Measurements from ENCODE around the gene MORN4. TPM values are rescaled to one million over a fixed set of nuclear protein-coding genes. Genes with fewer than 3 reads are reported as not detected.

MORN4 gene
- total and polyA plus RNA-seq, 7 experiments from 2014 or later = 0.78 to 5.9 (median 1.5) TPM

- Mint-ChIP-seq H3K4me3 (no peak within 1 kb of the TSS), H3K4me1 (peaks cover 0 to 3% (median 0%) of the 10 kb centered on the region in 7 donors)
- intact Hi-C loops (cut with micrococcal nuclease) = loop anchor here (1.0 to 5.0 kb wide), 3 partner anchors 40 to 159 kb away; no protein-coding TSS in a partner anchor
Observed at GRCh38 chr10:97572214-97572989, 60.9 kb downstream of the MORN4 start, which contains the start of gene ANKRD2. Gene ANKRD2, plus strand, starts transcription at chr10:97572779. Its CDS starts 10 bp downstream, at chr10:97572789.

GRCh38 chr10:97571622-97572021, 61.7 kb downstream of the MORN4 start:
- Histone ChIP-seq H3K36me3 (ENCODE audit: control insufficient read depth in 2 of 3, insufficient read depth in 3 of 3, low read length in 3 of 3) (peaks cover 0 to 4% (median 0%) of the 10 kb centered on the region in 3 experiments), H3K27ac (ENCODE audit: low read depth, low read length) (no peak overlapping the region), H3K9me3 (ENCODE audit: control insufficient read depth in 2 of 3, low read length in 3 of 3) (no peaks in the 10 kb centered on the region), H3K4me3 (ENCODE audit: low read length) (no peak overlapping the region), H3K4me1 (ENCODE audit: control insufficient read depth in 2 of 2, insufficient read depth in 2 of 2, low read length in 2 of 2) (no peaks in the 10 kb centered on the region), H3K27me3 (ENCODE audit: control insufficient read depth in 2 of 2, insufficient read depth in 2 of 2, low read length in 2 of 2) (no peaks in the 10 kb centered on the region)
- DNase-seq = no peak
- Mint-ChIP-seq H3K27me3 (no peaks in the 10 kb centered on the region), H3K36me3 (peaks cover 0 to 5% (median 0%) of the 10 kb centered on the region in 5 donors), H3K4me3 (no peak overlapping the region), H3K4me1 (peaks cover 0 to 3% (median 0%) of the 10 kb centered on the region in 7 donors), H3K27ac (no peak overlapping the region), H3K9me3 (no peaks in the 10 kb centered on the region)
- no peak for ATAC-seq
- intact Hi-C loops (cut with micrococcal nuclease) = loop anchor here (1.0 to 5.0 kb wide), 3 partner anchors 41 to 160 kb away; no protein-coding TSS in a partner anchor
- CTCF ChIA-PET = interaction anchor here (0.6 to 1.8 kb wide), 5 partner anchors 12 to 58 kb away, joined by 3 to 5 read pairs (median 3); partner anchors contain the start of gene HOGA1
- POLR2A ChIA-PET = no interaction called here

More at GRCh38 chr10:97572214-97572989, 60.9 kb downstream of the MORN4 start, which contains the start of gene ANKRD2:
- H3K27me3 Mint-ChIP-seq = peaks cover 0 to 1% (median 0%) of the 10 kb centered on the region in 5 donors
- Histone ChIP-seq H3K36me3 (ENCODE audit: control insufficient read depth in 2 of 3, insufficient read depth in 3 of 3, low read length in 3 of 3) (peaks cover 0 to 4% (median 0%) of the 10 kb centered on the region in 3 experiments), H3K9me3 (ENCODE audit: control insufficient read depth in 2 of 3, low read length in 3 of 3) (no peaks in the 10 kb centered on the region), H3K27me3 (ENCODE audit: control insufficient read depth in 2 of 2, insufficient read depth in 2 of 2, low read length in 2 of 2) (no peaks in the 10 kb centered on the region), H3K27ac (ENCODE audit: low read depth, low read length) (no peak within 1 kb of the TSS), H3K4me1 (ENCODE audit: control insufficient read depth in 2 of 2, insufficient read depth in 2 of 2, low read length in 2 of 2) (no peaks in the 10 kb centered on the region), H3K4me3 (ENCODE audit: low read length) (no peak within 1 kb of the TSS)
- H3K9me3 Mint-ChIP-seq = no peaks in the 10 kb centered on the region
- H3K27ac Mint-ChIP-seq = no peak within 1 kb of the TSS
- CTCF ChIA-PET = interaction anchor here (0.6 to 1.8 kb wide), 4 partner anchors 11 to 57 kb away, joined by 3 to 5 read pairs (median 4); partner anchors contain the start of gene HOGA1
- H3K36me3 Mint-ChIP-seq = peaks cover 0 to 5% (median 0%) of the 10 kb centered on the region in 5 donors
- peak; percentile 82 for ATAC-seq
- POLR2A ChIA-PET = no interaction called here
- peak in 8 of 9 donors; percentile 2 to 47 (median 34) for DNase-seq

GRCh38 chr10:97570789-97571471, 62.4 kb downstream of the MORN4 start:
- H3K36me3 Mint-ChIP-seq = peaks cover 0 to 5% (median 0%) of the 10 kb centered on the region in 5 donors
- DNase-seq (no peak), ATAC-seq (peak; percentile 8)
- H3K27me3 Mint-ChIP-seq = no peaks in the 10 kb centered on the region
- intact Hi-C loops (cut with micrococcal nuclease) = loop anchor here in 1 of 2 donors (5.0 kb wide), 1 partner anchor 41 kb away; no protein-coding TSS in a partner anchor
- H3K4me1 Mint-ChIP-seq = peaks cover 0 to 3% (median 0%) of the 10 kb centered on the region in 7 donors
- no peak overlapping the region for H3K27ac Mint-ChIP-seq
- H3K27me3 ChIP-seq (ENCODE audit: control insufficient read depth in 2 of 2, insufficient read depth in 2 of 2, low read length in 2 of 2) = no peaks in the 10 kb centered on the region
- H3K4me1 ChIP-seq (ENCODE audit: control insufficient read depth in 2 of 2, insufficient read depth in 2 of 2, low read length in 2 of 2) = no peaks in the 10 kb centered on the region
- peaks cover 0 to 4% (median 0%) of the 10 kb centered on the region in 3 experiments for H3K36me3 ChIP-seq (ENCODE audit: control insufficient read depth in 2 of 3, insufficient read depth in 3 of 3, low read length in 3 of 3)
- H3K9me3 Mint-ChIP-seq = no peaks in the 10 kb centered on the region
- ChIA-PET CTCF (interaction anchor here (1.0 kb wide), 2 partner anchors 19 to 21 kb away, joined by 3 read pairs; no protein-coding TSS in a partner anchor), POLR2A (no interaction called here)
- H3K4me3 ChIP-seq (ENCODE audit: low read length) = no peak overlapping the region
- H3K4me3 Mint-ChIP-seq = no peak overlapping the region
- no peak overlapping the region for H3K27ac ChIP-seq (ENCODE audit: low read depth, low read length)
- H3K9me3 ChIP-seq (ENCODE audit: control insufficient read depth in 2 of 3, low read length in 3 of 3) = no peaks in the 10 kb centered on the region

GRCh38 chr10:97570146-97570788, 63.0 kb downstream of the MORN4 start:
- Mint-ChIP-seq H3K36me3 (peaks cover 0 to 5% (median 0%) of the 10 kb centered on the region in 5 donors), H3K27me3 (no peaks in the 10 kb centered on the region), H3K4me1 (peaks cover 0 to 3% (median 0%) of the 10 kb centered on the region in 7 donors), H3K4me3 (no peak overlapping the region), H3K27ac (no peak overlapping the region), H3K9me3 (no peaks in the 10 kb centered on the region)
- POLR2A ChIA-PET = no interaction called here
- H3K27ac ChIP-seq (ENCODE audit: low read depth, low read length) = no peak overlapping the region
- CTCF ChIA-PET = interaction anchor here (0.7 kb wide), 1 partner anchor 40 kb away, joined by 3 read pairs; no protein-coding TSS in a partner anchor
- H3K27me3 ChIP-seq (ENCODE audit: control insufficient read depth in 2 of 2, insufficient read depth in 2 of 2, low read length in 2 of 2) = no peaks in the 10 kb centered on the region
- no peaks in the 10 kb centered on the region for H3K4me1 ChIP-seq (ENCODE audit: control insufficient read depth in 2 of 2, insufficient read depth in 2 of 2, low read length in 2 of 2)
- H3K4me3 ChIP-seq (ENCODE audit: low read length) = no peak overlapping the region
- ATAC-seq (no peak), DNase-seq (no peak)
- H3K36me3 ChIP-seq (ENCODE audit: control insufficient read depth in 2 of 3, insufficient read depth in 3 of 3, low read length in 3 of 3) = peaks cover 0 to 4% (median 0%) of the 10 kb centered on the region in 3 experiments
- H3K9me3 ChIP-seq (ENCODE audit: control insufficient read depth in 2 of 3, low read length in 3 of 3) = no peaks in the 10 kb centered on the region
- intact Hi-C loops (cut with micrococcal nuclease) = loop anchor here in 1 of 2 donors (5.0 kb wide), 1 partner anchor 42 kb away; no protein-coding TSS in a partner anchor

GRCh38 chr10:97567891-97568290, 65.4 kb downstream of the MORN4 start:
- ChIA-PET CTCF (interaction anchor here (0.7 kb wide), 1 partner anchor 17 kb away, joined by 4 read pairs; no protein-coding TSS in a partner anchor), POLR2A (no interaction called here)
- H3K9me3 ChIP-seq (ENCODE audit: control insufficient read depth in 2 of 3, low read length in 3 of 3) = no peaks in the 10 kb centered on the region
- DNase-seq (no peak), ATAC-seq (no peak)
- H3K27ac Mint-ChIP-seq = no peak overlapping the region
- intact Hi-C loops (cut with micrococcal nuclease) = no loop called here
- H3K27ac ChIP-seq (ENCODE audit: low read depth, low read length) = no peak overlapping the region
- H3K36me3 ChIP-seq (ENCODE audit: control insufficient read depth in 2 of 3, insufficient read depth in 3 of 3, low read length in 3 of 3) = peaks cover 0 to 4% (median 0%) of the 10 kb centered on the region in 3 experiments
- no peaks in the 10 kb centered on the region for H3K4me1 ChIP-seq (ENCODE audit: control insufficient read depth in 2 of 2, insufficient read depth in 2 of 2, low read length in 2 of 2)
- peaks cover 0 to 5% (median 0%) of the 10 kb centered on the region in 5 donors for H3K36me3 Mint-ChIP-seq
- no peak overlapping the region for H3K4me3 Mint-ChIP-seq
- no peaks in the 10 kb centered on the region for H3K27me3 Mint-ChIP-seq
- H3K4me3 ChIP-seq (ENCODE audit: low read length) = no peak overlapping the region
- H3K9me3 Mint-ChIP-seq = no peaks in the 10 kb centered on the region
- H3K27me3 ChIP-seq (ENCODE audit: control insufficient read depth in 2 of 2, insufficient read depth in 2 of 2, low read length in 2 of 2) = no peaks in the 10 kb centered on the region
- H3K4me1 Mint-ChIP-seq = no peaks in the 10 kb centered on the region

- H3K9me3 ChIP-seq (ENCODE audit: control insufficient read depth in 2 of 3, low read length in 3 of 3) = no peaks in the 10 kb centered on the region
- Mint-ChIP-seq H3K36me3 (peaks cover 0 to 5% (median 0%) of the 10 kb centered on the region in 5 donors), H3K4me3 (no peak overlapping the region), H3K9me3 (no peaks in the 10 kb centered on the region), H3K4me1 (no peaks in the 10 kb centered on the region), H3K27ac (no peak overlapping the region), H3K27me3 (no peaks in the 10 kb centered on the region)
- no peaks in the 10 kb centered on the region for H3K4me1 ChIP-seq (ENCODE audit: control insufficient read depth in 2 of 2, insufficient read depth in 2 of 2, low read length in 2 of 2)
- no peak overlapping the region for H3K27ac ChIP-seq (ENCODE audit: low read depth, low read length)
- H3K36me3 ChIP-seq (ENCODE audit: control insufficient read depth in 2 of 3, insufficient read depth in 3 of 3, low read length in 3 of 3) = peaks cover 0 to 4% (median 0%) of the 10 kb centered on the region in 3 experiments
- H3K27me3 ChIP-seq (ENCODE audit: control insufficient read depth in 2 of 2, insufficient read depth in 2 of 2, low read length in 2 of 2) = no peaks in the 10 kb centered on the region
- ChIA-PET POLR2A (no interaction called here), CTCF (no interaction called here)
- ATAC-seq (no peak), DNase-seq (no peak)
- no peak overlapping the region for H3K4me3 ChIP-seq (ENCODE audit: low read length)
- intact Hi-C loops (cut with micrococcal nuclease) = no loop called here
Observed at GRCh38 chr10:97566336-97566996, 66.8 kb downstream of the MORN4 start.

All from naive thymus-derived CD4-positive, alpha-beta T cell (primary cell).